Gastrocnemius medialis (tissue), 4 donors: ENCODE results near the gene ATRIP.

Source experiments
- CTCF ChIP-seq, 5 experiments: fragments of 450-650 bp in 3 of 5; fragments of 200-600 bp in 2 of 5; sonication (generic) in 2 of 5; IDR thresholded peaks in 4 of 5; conservative IDR thresholded peaks in 1 of 5; 1 replicate in 4 of 5; 2 replicates in 1 of 5; pipeline ENCODE4 v1.5.1; 2016 to 2019; ENCODE audit warnings: antibody characterized with exemption in 5 of 5, mild to moderate bottlenecking in 3 of 5, moderate library complexity in 3 of 5
- POLR2A ChIP-seq, 2 donors: fragments of 450-650 bp; IDR thresholded peaks; one replicate each; pipeline ENCODE4 v1.6.1; 2017; ENCODE audit warnings: antibody characterized with exemption in 2 of 2, mild to moderate bottlenecking in 2 of 2, moderate library complexity in 2 of 2

GRCh38 chr3:48439820-48440589, 6.5 kb upstream of the ATRIP start, which contains the start of the genes CCDC51 and TMA7:
- TF ChIP-seq CTCF (IDR thresholded peaks at IDR 0.05 in 4 of 5, conservative IDR thresholded peaks at IDR 0.05 in 1 of 5) (no peak), POLR2A (IDR thresholded peaks at IDR 0.05) (peak; percentile 84 to 95)
